ENCODE results near the gene SLC6A6. TPM values are rescaled to one million over a fixed set of nuclear protein-coding genes. Genes with fewer than 3 reads are reported as not detected.

SLC6A6 gene
- total RNA-seq, 1 experiment from 2014 or later: 211 TPM

DNA sequence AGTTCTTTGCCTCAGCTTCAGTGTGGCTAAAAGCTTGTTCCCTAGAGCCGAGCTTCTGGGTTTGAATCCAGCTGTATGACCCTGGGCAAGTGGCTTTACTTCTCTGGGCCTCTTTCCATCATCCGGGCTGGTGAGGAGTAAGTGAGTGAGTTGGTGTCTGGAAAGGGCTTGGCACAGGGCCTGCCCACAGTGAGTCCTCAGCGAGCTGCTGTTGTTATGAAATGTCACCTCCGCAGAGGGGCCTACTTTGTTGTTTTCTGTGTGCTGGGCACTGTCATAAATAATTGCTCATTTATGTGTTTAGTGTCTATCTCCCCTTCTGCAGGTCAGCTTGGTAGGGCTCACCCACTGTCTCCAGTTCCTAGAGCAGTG lies 31.7 kb downstream of the SLC6A6 start:
- ChIA-PET POLR2A (no interaction called here), CTCF (interaction anchor here (0.8 to 1.0 kb wide), 2 partner anchors 162 to 231 kb away, joined by 3 read pairs; no protein-coding TSS in a partner anchor)
- Mint-ChIP-seq H3K36me3 (no peaks in the 10 kb centered on the region), H3K27ac (peak overlapping the region; percentile 90), H3K4me1 (peaks cover 43% of the 10 kb centered on the region), H3K27me3 (ENCODE audit: low read depth) (no peaks in the 10 kb centered on the region), H3K4me3 (no peak overlapping the region), H3K9me3 (no peaks in the 10 kb centered on the region)
- ATAC-seq (no peak), DNase-seq (ENCODE audit: low spot score) (no peak)
- no peak for TF ChIP-seq TP53 (CRISPR knock-in tag; IDR thresholded peaks at IDR 0.05)
- no peak for TF ChIP-seq JAZF1 (CRISPR knock-in tag; IDR thresholded peaks at IDR 0.05)
- TF ChIP-seq, protein P1, sequence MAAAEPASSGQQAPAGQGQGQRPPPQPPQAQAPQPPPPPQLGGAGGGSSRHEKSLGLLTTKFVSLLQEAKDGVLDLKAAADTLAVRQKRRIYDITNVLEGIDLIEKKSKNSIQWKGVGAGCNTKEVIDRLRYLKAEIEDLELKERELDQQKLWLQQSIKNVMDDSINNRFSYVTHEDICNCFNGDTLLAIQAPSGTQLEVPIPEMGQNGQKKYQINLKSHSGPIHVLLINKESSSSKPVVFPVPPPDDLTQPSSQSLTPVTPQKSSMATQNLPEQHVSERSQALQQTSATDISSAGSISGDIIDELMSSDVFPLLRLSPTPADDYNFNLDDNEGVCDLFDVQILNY (CRISPR knock-in tag; IDR thresholded peaks at IDR 0.05): no peak
- TF ChIP-seq SMAD3 (CRISPR knock-in tag; IDR thresholded peaks at IDR 0.05; ENCODE audit: borderline replicate concordance): no peak
- TF ChIP-seq NFATC4 (CRISPR knock-in tag; IDR thresholded peaks at IDR 0.05): no peak
- no peak for TF ChIP-seq GABPB1 (CRISPR knock-in tag; IDR thresholded peaks at IDR 0.05)
- TF ChIP-seq JUN (CRISPR knock-in tag; IDR thresholded peaks at IDR 0.05): no peak
- no peak for TF ChIP-seq ATF1 (CRISPR knock-in tag; IDR thresholded peaks at IDR 0.05)
- no peak for TF ChIP-seq CTCF (IDR thresholded peaks at IDR 0.05)
- TF ChIP-seq ZNF416 (CRISPR knock-in tag; IDR thresholded peaks at IDR 0.05): no peak
- no peak for TF ChIP-seq PRDM15 (CRISPR knock-in tag; IDR thresholded peaks at IDR 0.05)

DNA sequence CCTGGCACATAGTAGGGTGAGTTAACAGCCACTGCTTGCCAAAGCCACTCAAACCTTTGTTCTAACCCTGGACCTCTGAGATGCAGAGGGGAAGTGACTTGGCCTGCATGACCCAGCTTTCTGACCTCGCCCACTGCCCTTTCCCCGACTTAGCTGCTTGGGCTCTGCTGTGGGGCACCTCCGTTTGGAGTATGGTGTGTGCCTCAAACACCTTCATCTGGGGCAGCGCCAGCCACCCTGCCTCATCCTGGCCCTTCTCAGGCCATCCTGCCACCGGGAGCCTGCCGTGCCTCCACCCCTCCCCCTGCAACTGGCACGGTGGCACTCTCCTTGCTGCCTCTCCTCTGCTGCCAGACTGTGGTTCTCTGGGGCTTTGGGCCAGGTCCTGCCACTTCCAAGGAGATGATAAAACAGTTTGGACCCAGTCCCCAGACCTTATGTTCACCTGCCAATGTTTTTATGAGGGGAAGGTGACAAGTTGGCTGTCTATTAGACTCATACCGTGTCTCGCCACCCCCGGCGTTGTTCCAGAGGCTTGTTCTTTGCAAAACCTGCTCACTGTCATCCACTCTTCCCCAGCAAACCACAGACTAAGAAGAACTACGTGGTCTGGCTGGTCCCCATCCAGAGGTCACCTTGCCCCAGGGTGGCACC lies 32.2 kb downstream of the SLC6A6 start:
- Mint-ChIP-seq H3K4me3 (no peak overlapping the region), H3K4me1 (peaks cover 48% of the 10 kb centered on the region), H3K27ac (peak overlapping the region; percentile 90), H3K9me3 (no peaks in the 10 kb centered on the region), H3K27me3 (ENCODE audit: low read depth) (no peaks in the 10 kb centered on the region), H3K36me3 (no peaks in the 10 kb centered on the region)
- ATAC-seq (no peak), DNase-seq (ENCODE audit: low spot score) (no peak)
- ChIA-PET POLR2A (no interaction called here), CTCF (no interaction called here)
- TF ChIP-seq ZNF138 (CRISPR knock-in tag; conservative IDR thresholded peaks at IDR 0.05): no peak
- TF ChIP-seq, protein P2, sequence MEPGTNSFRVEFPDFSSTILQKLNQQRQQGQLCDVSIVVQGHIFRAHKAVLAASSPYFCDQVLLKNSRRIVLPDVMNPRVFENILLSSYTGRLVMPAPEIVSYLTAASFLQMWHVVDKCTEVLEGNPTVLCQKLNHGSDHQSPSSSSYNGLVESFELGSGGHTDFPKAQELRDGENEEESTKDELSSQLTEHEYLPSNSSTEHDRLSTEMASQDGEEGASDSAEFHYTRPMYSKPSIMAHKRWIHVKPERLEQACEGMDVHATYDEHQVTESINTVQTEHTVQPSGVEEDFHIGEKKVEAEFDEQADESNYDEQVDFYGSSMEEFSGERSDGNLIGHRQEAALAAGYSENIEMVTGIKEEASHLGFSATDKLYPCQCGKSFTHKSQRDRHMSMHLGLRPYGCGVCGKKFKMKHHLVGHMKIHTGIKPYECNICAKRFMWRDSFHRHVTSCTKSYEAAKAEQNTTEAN (CRISPR knock-in tag; IDR thresholded peaks at IDR 0.05): no peak
- no peak for TF ChIP-seq ZBTB21 (CRISPR knock-in tag; IDR thresholded peaks at IDR 0.05; ENCODE audit: borderline replicate concordance)
- TF ChIP-seq NFATC4 (CRISPR knock-in tag; IDR thresholded peaks at IDR 0.05): no peak
- no peak for TF ChIP-seq JAZF1 (CRISPR knock-in tag; IDR thresholded peaks at IDR 0.05)
- no peak for TF ChIP-seq NFE2L1 (CRISPR knock-in tag; IDR thresholded peaks at IDR 0.05)
- no peak for TF ChIP-seq PRRX2 (CRISPR knock-in tag; IDR thresholded peaks at IDR 0.05)
- TF ChIP-seq SMAD4 (CRISPR knock-in tag; IDR thresholded peaks at IDR 0.05): no peak
- TF ChIP-seq KAT7 (CRISPR knock-in tag; IDR thresholded peaks at IDR 0.05; ENCODE audit: borderline replicate concordance): no peak
- no peak for TF ChIP-seq GTF2I (CRISPR knock-in tag; conservative IDR thresholded peaks at IDR 0.05)
